K562 (cell line): ENCODE data around the gene PRDM8. TPM values are rescaled to one million over a fixed set of nuclear protein-coding genes. Genes with fewer than 3 reads are reported as not detected.

Experiments
- KDM5B ChIP-seq: fragments of 200-600 bp; sonication (generic); IDR thresholded peaks from 2 replicates; pipeline ENCODE4 v1.6.1; 2012; ENCODE audit warnings: low read depth, mild to moderate bottlenecking, moderate library complexity, low read length, control low read depth, inconsistent platforms; ENCODE audit not compliant: insufficient replicate concordance
- NR2C1 ChIP-seq, 2 experiments: fragments of 450-650 bp; IDR thresholded peaks; 2 replicates each; pipeline ENCODE4 v1.6.1; 2017; ENCODE audit warnings: mild to moderate bottlenecking in 2 of 2, antibody characterized with exemption in 1 of 2, inconsistent platforms in 1 of 2, missing compliant biosample characterization in 1 of 2, missing genetic modification characterization in 1 of 2
- TAF7 ChIP-seq: fragments of 450-650 bp; IDR thresholded peaks from 2 replicates; pipeline ENCODE4 v1.6.1; 2016; ENCODE audit warnings: missing genetic modification characterization, missing compliant biosample characterization
- TEAD1 ChIP-seq, 2 experiments: fragments of 450-650 bp in 1 of 2; sonication (generic) in 1 of 2; formaldehyde crosslinking; IDR thresholded peaks; 2 replicates each; pipeline versions ENCODE4 v1.4.0 to v1.8.0; 2020 to 2022; ENCODE audit warnings: mild to moderate bottlenecking in 2 of 2, missing genetic modification reagents in 1 of 2
- TOE1 ChIP-seq, 2 experiments: fragments of 450-650 bp in 1 of 2; sonication (generic) in 1 of 2; formaldehyde crosslinking in 1 of 2; IDR thresholded peaks; 2 replicates each; pipeline versions ENCODE4 v1.7.1 to v1.8.0; 2016 to 2022; ENCODE audit warnings: borderline replicate concordance in 2 of 2, mild to moderate bottlenecking in 2 of 2, antibody characterized with exemption in 1 of 2, inconsistent platforms in 1 of 2, low read depth in 1 of 2, missing genetic modification reagents in 1 of 2, moderate library complexity in 1 of 2
- polyA plus RNA-seq, 8 experiments: library from polyadenylated mRNA; depleted of rRNA in 4 of 8; stranded (reverse) in 5 of 8; unstranded in 3 of 8; fragments of >200 nt; fragmentation: Nextera tagmentation in 2 of 8; fragmentation: Illumina TruSeq in 1 of 8; extraction: Ambion mirVana in 2 of 8; extraction: Trizol in 1 of 8; gene quantifications; 2 replicates each; pipeline versions ENCODE4 v1.2.1 to v1.2.3, GENCODE V29; 2011 to 2014; ENCODE audit warnings: inconsistent platforms in 1 of 8, missing spikeins in 1 of 8
- total RNA-seq, 7 experiments: library from RNA; depleted of rRNA in 6 of 7; stranded (reverse); fragments of >200 nt in 6 of 7; fragmentation: Illumina TruSeq in 2 of 7; extraction: Trizol in 2 of 7; gene quantifications; 2 replicates each; pipeline versions ENCODE4 v1.2.1 to v1.2.3, GENCODE V29; 2011 to 2021; ENCODE audit warnings: low replicate concordance in 1 of 7
- TF ChIP-seq, protein P1 (sequence below): fragments of 250-450 bp; sonication (Bioruptor Pico); IDR thresholded peaks from 2 replicates; pipeline ENCODE4 v1.4.0; 2020
- TF ChIP-seq, protein P2 (sequence below), 2 experiments: fragments of 250-450 bp in 1 of 2; fragments of 450-650 bp in 1 of 2; sonication (Bioruptor Pico) in 1 of 2; IDR thresholded peaks; 2 replicates each; pipeline versions ENCODE4 v1.6.1 to v1.8.0; 2016 to 2021; ENCODE audit warnings: mild to moderate bottlenecking in 2 of 2, moderate library complexity in 2 of 2, missing compliant biosample characterization in 1 of 2, missing genetic modification characterization in 1 of 2

The PRDM8 gene
- total and polyA plus RNA-seq, 9 of the 15 experiments (the other 6 are each of a cell fraction or from before 2014, with no cell fraction given): 0.40 TPM; not detected in 8

DNA sequence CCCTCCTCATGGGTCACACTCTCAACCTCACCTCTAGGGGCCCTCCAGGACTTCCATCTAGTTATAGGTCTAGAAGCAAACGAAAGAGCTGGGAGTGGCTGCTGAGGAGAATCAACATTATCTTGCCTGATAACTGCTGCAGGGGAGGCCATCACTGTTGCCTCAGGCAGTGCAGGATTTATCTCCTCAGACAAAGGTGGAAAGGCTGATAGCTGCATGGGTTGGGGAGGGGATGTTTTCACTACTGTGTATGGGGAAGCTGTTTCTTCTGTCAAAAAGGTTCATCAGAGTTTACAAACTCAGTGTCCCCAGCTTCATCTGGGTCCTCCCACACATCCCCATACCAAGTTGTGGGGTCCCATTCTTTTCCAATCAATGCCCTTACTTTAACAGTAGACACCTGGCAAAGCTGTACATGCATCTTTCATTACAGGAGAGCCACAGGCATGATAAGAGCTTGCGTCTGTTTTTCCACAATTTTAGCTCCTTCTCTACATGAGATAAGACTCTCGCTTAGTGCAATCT, 17.6 kb upstream of the PRDM8 start (continued):
- TF ChIP-seq, protein P1, sequence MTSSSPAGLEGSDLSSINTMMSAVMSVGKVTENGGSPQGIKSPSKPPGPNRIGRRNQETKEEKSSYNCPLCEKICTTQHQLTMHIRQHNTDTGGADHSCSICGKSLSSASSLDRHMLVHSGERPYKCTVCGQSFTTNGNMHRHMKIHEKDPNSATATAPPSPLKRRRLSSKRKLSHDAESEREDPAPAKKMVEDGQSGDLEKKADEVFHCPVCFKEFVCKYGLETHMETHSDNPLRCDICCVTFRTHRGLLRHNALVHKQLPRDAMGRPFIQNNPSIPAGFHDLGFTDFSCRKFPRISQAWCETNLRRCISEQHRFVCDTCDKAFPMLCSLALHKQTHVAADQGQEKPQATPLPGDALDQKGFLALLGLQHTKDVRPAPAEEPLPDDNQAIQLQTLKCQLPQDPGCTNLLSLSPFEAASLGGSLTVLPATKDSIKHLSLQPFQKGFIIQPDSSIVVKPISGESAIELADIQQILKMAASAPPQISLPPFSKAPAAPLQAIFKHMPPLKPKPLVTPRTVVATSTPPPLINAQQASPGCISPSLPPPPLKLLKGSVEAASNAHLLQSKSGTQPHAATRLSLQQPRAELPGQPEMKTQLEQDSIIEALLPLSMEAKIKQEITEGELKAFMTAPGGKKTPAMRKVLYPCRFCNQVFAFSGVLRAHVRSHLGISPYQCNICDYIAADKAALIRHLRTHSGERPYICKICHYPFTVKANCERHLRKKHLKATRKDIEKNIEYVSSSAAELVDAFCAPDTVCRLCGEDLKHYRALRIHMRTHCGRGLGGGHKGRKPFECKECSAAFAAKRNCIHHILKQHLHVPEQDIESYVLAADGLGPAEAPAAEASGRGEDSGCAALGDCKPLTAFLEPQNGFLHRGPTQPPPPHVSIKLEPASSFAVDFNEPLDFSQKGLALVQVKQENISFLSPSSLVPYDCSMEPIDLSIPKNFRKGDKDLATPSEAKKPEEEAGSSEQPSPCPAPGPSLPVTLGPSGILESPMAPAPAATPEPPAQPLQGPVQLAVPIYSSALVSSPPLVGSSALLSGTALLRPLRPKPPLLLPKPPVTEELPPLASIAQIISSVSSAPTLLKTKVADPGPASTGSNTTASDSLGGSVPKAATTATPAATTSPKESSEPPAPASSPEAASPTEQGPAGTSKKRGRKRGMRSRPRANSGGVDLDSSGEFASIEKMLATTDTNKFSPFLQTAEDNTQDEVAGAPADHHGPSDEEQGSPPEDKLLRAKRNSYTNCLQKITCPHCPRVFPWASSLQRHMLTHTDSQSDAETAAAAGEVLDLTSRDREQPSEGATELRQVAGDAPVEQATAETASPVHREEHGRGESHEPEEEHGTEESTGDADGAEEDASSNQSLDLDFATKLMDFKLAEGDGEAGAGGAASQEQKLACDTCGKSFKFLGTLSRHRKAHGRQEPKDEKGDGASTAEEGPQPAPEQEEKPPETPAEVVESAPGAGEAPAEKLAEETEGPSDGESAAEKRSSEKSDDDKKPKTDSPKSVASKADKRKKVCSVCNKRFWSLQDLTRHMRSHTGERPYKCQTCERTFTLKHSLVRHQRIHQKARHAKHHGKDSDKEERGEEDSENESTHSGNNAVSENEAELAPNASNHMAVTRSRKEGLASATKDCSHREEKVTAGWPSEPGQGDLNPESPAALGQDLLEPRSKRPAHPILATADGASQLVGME (CRISPR knock-in tag): 0 out of 2 replicates have a peak, but pooled peaks have one; percentile 37
- TF ChIP-seq TOE1 (IDR thresholded peaks at IDR 0.05; ENCODE audit: borderline replicate concordance) (0 out of 2 replicates have a peak, but pooled peaks have one; percentile 50), TOE1 (CRISPR knock-in tag; IDR thresholded peaks at IDR 0.05; ENCODE audit: borderline replicate concordance, low read depth) (no peak), TAF7 (tag) (no peak), KDM5B (no peak), NR2C1 (IDR thresholded peaks at IDR 0.05) (no peak), NR2C1 (tag; IDR thresholded peaks at IDR 0.05) (no peak), TEAD1 (CRISPR knock-in tag; IDR thresholded peaks at IDR 0.05) (no peak)
- TF ChIP-seq, protein P2, sequence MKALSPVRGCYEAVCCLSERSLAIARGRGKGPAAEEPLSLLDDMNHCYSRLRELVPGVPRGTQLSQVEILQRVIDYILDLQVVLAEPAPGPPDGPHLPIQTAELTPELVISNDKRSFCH (CRISPR knock-in tag; IDR thresholded peaks at IDR 0.05): no peak
- TF ChIP-seq, protein P2 (tag; IDR thresholded peaks at IDR 0.05): peak; percentile 65; the same call in 1 of the 2 replicates
